ACC112 (cell line): ENCODE results near the gene RXRA.

Experiments
- H2AFZ ChIP-seq: fragments of 200-600 bp; sonication (generic); one replicate; pipeline ENCODE4 v1.6.0; 2017; ENCODE audit warnings: antibody characterized with exemption, low read length; ENCODE audit not compliant: unreplicated experiment
- H3K27ac ChIP-seq: fragments of 200-600 bp; sonication (generic); 2 replicates; pipeline ENCODE4 v1.5.1; 2014; ENCODE audit warnings: low read depth, mild to moderate bottlenecking, antibody characterized with exemption, low read length, moderate library complexity
- H3K27me3 ChIP-seq: fragments of 200-600 bp; sonication (generic); 2 replicates; pipeline ENCODE4 v1.6.1; 2014; ENCODE audit warnings: mild to moderate bottlenecking, antibody characterized with exemption, low read length, moderate library complexity, mixed read lengths; ENCODE audit not compliant: insufficient read depth
- H3K36me3 ChIP-seq: fragments of 200-600 bp; sonication (generic); 2 replicates; pipeline ENCODE4 v1.6.1; 2016; ENCODE audit warnings: mild to moderate bottlenecking, antibody characterized with exemption, low read length, moderate library complexity, mixed read lengths; ENCODE audit not compliant: insufficient read depth
- H3K4me1 ChIP-seq: fragments of 200-600 bp; sonication (generic); one replicate; pipeline ENCODE4 v1.6.1; 2016; ENCODE audit warnings: low read length, mixed read lengths; ENCODE audit not compliant: insufficient read depth, unreplicated experiment, control insufficient read depth
- H3K4me3 ChIP-seq: fragments of 200-600 bp; sonication (generic); 2 replicates; pipeline ENCODE4 v1.5.1; 2014; ENCODE audit warnings: mild to moderate bottlenecking, low read depth, low read length
- H3K79me2 ChIP-seq: fragments of 200-600 bp; sonication (generic); one replicate; pipeline ENCODE4 v1.6.0; 2016; ENCODE audit warnings: low read length; ENCODE audit not compliant: control insufficient read depth, unreplicated experiment, insufficient read depth

The RXRA gene

GRCh38 chr9:134366223-134367031 lies 40.2 kb downstream of the RXRA start:
- peaks cover 45% of the 10 kb centered on the region for H3K79me2 ChIP-seq
- H3K4me3 ChIP-seq: peak overlapping the region; percentile 56
- H3K27ac ChIP-seq: peak overlapping the region; percentile 60

GRCh38 chr9:134367061-134367460 lies 40.8 kb downstream of the RXRA start:
- Histone ChIP-seq H3K4me1 (peaks cover 21% of the 10 kb centered on the region), H3K36me3 (no peaks in the 10 kb centered on the region), H2AFZ (no peak overlapping the region), H3K27me3 (no peaks in the 10 kb centered on the region), H3K79me2 (peaks cover 50% of the 10 kb centered on the region), H3K4me3 (no peak overlapping the region), H3K27ac (peak overlapping the region; percentile 60; the same call in 1 of the 2 replicates)

More at GRCh38 chr9:134366223-134367031, 40.2 kb downstream of the RXRA start:
- H3K4me1 ChIP-seq: peaks cover 21% of the 10 kb centered on the region
- no peaks in the 10 kb centered on the region for H3K36me3 ChIP-seq
- no peaks in the 10 kb centered on the region for H3K27me3 ChIP-seq
- no peak overlapping the region for H2AFZ ChIP-seq

- no peak overlapping the region for H3K27ac ChIP-seq
- peaks cover 58% of the 10 kb centered on the region for H3K79me2 ChIP-seq
- no peak overlapping the region for H2AFZ ChIP-seq
- H3K36me3 ChIP-seq: no peaks in the 10 kb centered on the region
- H3K4me3 ChIP-seq: no peak overlapping the region
- peaks cover 21% of the 10 kb centered on the region for H3K4me1 ChIP-seq
- H3K27me3 ChIP-seq: no peaks in the 10 kb centered on the region
Measured at GRCh38 chr9:134367791-134368490, 41.7 kb downstream of the RXRA start.

- H3K27ac ChIP-seq: no peak overlapping the region
- H2AFZ ChIP-seq: no peak overlapping the region
- H3K27me3 ChIP-seq: no peaks in the 10 kb centered on the region
- H3K4me1 ChIP-seq: peaks cover 21% of the 10 kb centered on the region
- H3K36me3 ChIP-seq: no peaks in the 10 kb centered on the region
- H3K79me2 ChIP-seq: peaks cover 62% of the 10 kb centered on the region
- H3K4me3 ChIP-seq: no peak overlapping the region
Measured at GRCh38 chr9:134368571-134368970, 42.3 kb downstream of the RXRA start.

- no peak overlapping the region for H3K4me3 ChIP-seq
- H3K36me3 ChIP-seq: no peaks in the 10 kb centered on the region
- peaks cover 57% of the 10 kb centered on the region for H3K79me2 ChIP-seq
- no peak overlapping the region for H2AFZ ChIP-seq
- no peak overlapping the region for H3K27ac ChIP-seq
- H3K4me1 ChIP-seq: peaks cover 21% of the 10 kb centered on the region
- no peaks in the 10 kb centered on the region for H3K27me3 ChIP-seq
Measured at GRCh38 chr9:134369416-134370212, 43.4 kb downstream of the RXRA start.

GRCh38 chr9:134370213-134370492 lies 43.9 kb downstream of the RXRA start:
- peaks cover 23% of the 10 kb centered on the region for H3K4me1 ChIP-seq
- H2AFZ ChIP-seq: no peak overlapping the region
- no peaks in the 10 kb centered on the region for H3K27me3 ChIP-seq
- peaks cover 56% of the 10 kb centered on the region for H3K79me2 ChIP-seq
- no peak overlapping the region for H3K27ac ChIP-seq
- H3K4me3 ChIP-seq: no peak overlapping the region
- H3K36me3 ChIP-seq: no peaks in the 10 kb centered on the region

GRCh38 chr9:134370638-134371037 lies 44.4 kb downstream of the RXRA start:
- H3K4me3 ChIP-seq: no peak overlapping the region
- peaks cover 22% of the 10 kb centered on the region for H3K4me1 ChIP-seq
- peaks cover 59% of the 10 kb centered on the region for H3K79me2 ChIP-seq
- H3K27me3 ChIP-seq: no peaks in the 10 kb centered on the region
- no peak overlapping the region for H3K27ac ChIP-seq
- H3K36me3 ChIP-seq: no peaks in the 10 kb centered on the region
- no peak overlapping the region for H2AFZ ChIP-seq

GRCh38 chr9:134371731-134372130 lies 45.5 kb downstream of the RXRA start:
- Histone ChIP-seq H3K4me1 (peaks cover 11% of the 10 kb centered on the region), H3K4me3 (no peak overlapping the region), H2AFZ (no peak overlapping the region), H3K27me3 (no peaks in the 10 kb centered on the region), H3K27ac (no peak overlapping the region), H3K79me2 (peaks cover 65% of the 10 kb centered on the region), H3K36me3 (no peaks in the 10 kb centered on the region)

GRCh38 chr9:134372581-134373267 lies 46.5 kb downstream of the RXRA start:
- Histone ChIP-seq H3K79me2 (peaks cover 68% of the 10 kb centered on the region), H3K36me3 (no peaks in the 10 kb centered on the region), H3K4me1 (peaks cover 7% of the 10 kb centered on the region), H3K27me3 (no peaks in the 10 kb centered on the region), H3K4me3 (no peak overlapping the region), H2AFZ (no peak overlapping the region), H3K27ac (no peak overlapping the region)

- Histone ChIP-seq H3K79me2 (peaks cover 66% of the 10 kb centered on the region), H3K4me3 (no peak overlapping the region), H3K4me1 (peaks cover 12% of the 10 kb centered on the region), H3K27ac (no peak overlapping the region), H3K27me3 (no peaks in the 10 kb centered on the region), H2AFZ (no peak overlapping the region), H3K36me3 (no peaks in the 10 kb centered on the region)
Measured at GRCh38 chr9:134373269-134373668, 47.0 kb downstream of the RXRA start.
